Brain pericyte (primary cell): ENCODE results near the gene MPZL1.

Source experiments
- DNase-seq: peaks from one replicate; pipeline ENCODE4 v3.0.0-alpha.2; 2012; ENCODE audit warnings: low read depth, low spot score

Gene MPZL1

GRCh38 chr1:167749741-167750140, 28.0 kb downstream of the MPZL1 start:
- DNase-seq, result no peak

GRCh38 chr1:167750641-167751040, 28.9 kb downstream of the MPZL1 start:
- DNase-seq, result no peak

- DNase-seq, result no peak
These were observed 29.9 kb downstream of the MPZL1 start for GRCh38 chr1:167751676-167752075.

GRCh38 chr1:167752219-167752985, 30.6 kb downstream of the MPZL1 start:
- no peak for DNase-seq

GRCh38 chr1:167755654-167756053, 33.9 kb downstream of the MPZL1 start:
- DNase-seq, result no peak

- no peak for DNase-seq
These were observed 35.1 kb downstream of the MPZL1 start for GRCh38 chr1:167756730-167757405.

- DNase-seq, result no peak
These were observed 35.9 kb downstream of the MPZL1 start for GRCh38 chr1:167757433-167758309.

- DNase-seq, result no peak
These were observed 39.6 kb downstream of the MPZL1 start for GRCh38 chr1:167761400-167761799.

GRCh38 chr1:167762061-167762746, 40.4 kb downstream of the MPZL1 start:
- DNase-seq, result no peak

- no peak for DNase-seq
These were observed 41.9 kb downstream of the MPZL1 start for GRCh38 chr1:167763525-167764220.

- DNase-seq, result no peak
These were observed 42.9 kb downstream of the MPZL1 start for GRCh38 chr1:167764458-167765330.

- DNase-seq, result no peak
These were observed 43.7 kb downstream of the MPZL1 start for GRCh38 chr1:167765496-167765895.

- no peak for DNase-seq
These were observed 44.8 kb downstream of the MPZL1 start for GRCh38 chr1:167766538-167766937.

- DNase-seq, result no peak
These were observed 46.0 kb downstream of the MPZL1 start for GRCh38 chr1:167767761-167768160.

GRCh38 chr1:167770127-167770526, 48.3 kb downstream of the MPZL1 start:
- DNase-seq, result no peak

GRCh38 chr1:167772436-167772835, 50.7 kb downstream of the MPZL1 start:
- DNase-seq, result no peak

GRCh38 chr1:167773516-167773915, 51.7 kb downstream of the MPZL1 start:
- no peak for DNase-seq

- no peak for DNase-seq
These were observed 52.9 kb downstream of the MPZL1 start for GRCh38 chr1:167774710-167775109.

GRCh38 chr1:167775178-167775577, 53.4 kb downstream of the MPZL1 start:
- no peak for DNase-seq

GRCh38 chr1:167776151-167776550, 54.4 kb downstream of the MPZL1 start:
- no peak for DNase-seq
